NT2/D1 (cell line): ENCODE measurements around the gene ADARB2.

Source experiments
- DNase-seq: peaks from one replicate; pipeline ENCODE4 v3.0.0-alpha.2; 2011; ENCODE audit warnings: low read depth, low spot score
- H3K27me3 ChIP-seq: 2 replicates; pipeline ENCODE4 v1.6.0; 2011; ENCODE audit warnings: mild to moderate bottlenecking; ENCODE audit not compliant: insufficient read length, insufficient read depth
- H3K36me3 ChIP-seq: 2 replicates; pipeline ENCODE4 v1.6.1; 2011; ENCODE audit warnings: mild to moderate bottlenecking, low read length, mixed read lengths; ENCODE audit not compliant: insufficient read depth, insufficient read length
- H3K4me1 ChIP-seq: 2 replicates; pipeline ENCODE4 v1.5.1; 2011; ENCODE audit not compliant: insufficient read depth, insufficient read length
- H3K4me3 ChIP-seq: 2 replicates; pipeline ENCODE4 v1.5.1; 2011; ENCODE audit warnings: low read depth; ENCODE audit not compliant: insufficient read length
- H3K9ac ChIP-seq: 2 replicates; pipeline ENCODE4 v1.6.0; 2011; ENCODE audit warnings: low read depth; ENCODE audit not compliant: insufficient read length
- H3K9me3 ChIP-seq: 2 replicates; pipeline ENCODE4 v1.5.1; 2011; ENCODE audit warnings: mild to moderate bottlenecking, low read length; ENCODE audit not compliant: insufficient read depth
- SUZ12 ChIP-seq: IDR thresholded peaks from 2 replicates; pipeline ENCODE4 v1.6.1; 2011; ENCODE audit not compliant: insufficient read length, insufficient read depth; ENCODE audit errors: extremely low read depth
- YY1 ChIP-seq: IDR thresholded peaks from 2 replicates; pipeline ENCODE4 v1.6.1; 2011; ENCODE audit not compliant: insufficient read length, insufficient read depth
- ZNF274 ChIP-seq: IDR thresholded peaks from 2 replicates; pipeline ENCODE4 v1.6.1; 2011; ENCODE audit warnings: mild to moderate bottlenecking, low read depth, low read length

Gene ADARB2

GRCh38 chr10:1598393-1599153 lies 138.8 kb downstream of the ADARB2 start:
- Histone ChIP-seq H3K36me3 (no peaks in the 10 kb centered on the region), H3K4me3 (no peak overlapping the region), H3K4me1 (no peaks in the 10 kb centered on the region), H3K27me3 (no peaks in the 10 kb centered on the region), H3K9me3 (no peaks in the 10 kb centered on the region), H3K9ac (no peak overlapping the region)
- no peak for DNase-seq
- TF ChIP-seq YY1 (no peak), ZNF274 (no peak), SUZ12 (no peak)

- no peaks in the 10 kb centered on the region for H3K27me3 ChIP-seq
- H3K36me3 ChIP-seq: no peaks in the 10 kb centered on the region
- H3K9ac ChIP-seq: no peak overlapping the region
- no peaks in the 10 kb centered on the region for H3K9me3 ChIP-seq
- TF ChIP-seq YY1 (no peak), ZNF274 (no peak), SUZ12 (no peak)
- no peaks in the 10 kb centered on the region for H3K4me1 ChIP-seq
- H3K4me3 ChIP-seq: no peak overlapping the region
- DNase-seq: no peak
These were observed 139.8 kb downstream of the ADARB2 start for GRCh38 chr10:1597370-1598146.

- no peak overlapping the region for H3K4me3 ChIP-seq
- DNase-seq: no peak
- TF ChIP-seq ZNF274 (no peak), SUZ12 (no peak), YY1 (no peak)
These were observed 140.7 kb downstream of the ADARB2 start for GRCh38 chr10:1596482-1597099.

GRCh38 chr10:1595726-1596125 lies 141.6 kb downstream of the ADARB2 start:
- Histone ChIP-seq H3K27me3 (no peaks in the 10 kb centered on the region), H3K9me3 (no peaks in the 10 kb centered on the region), H3K36me3 (no peaks in the 10 kb centered on the region), H3K9ac (no peak overlapping the region), H3K4me1 (no peaks in the 10 kb centered on the region), H3K4me3 (no peak overlapping the region)
- TF ChIP-seq SUZ12 (no peak), YY1 (no peak), ZNF274 (no peak)
- DNase-seq: no peak

More at GRCh38 chr10:1596482-1597099, 140.7 kb downstream of the ADARB2 start:
- Histone ChIP-seq H3K4me1 (no peaks in the 10 kb centered on the region), H3K36me3 (no peaks in the 10 kb centered on the region), H3K9me3 (no peaks in the 10 kb centered on the region), H3K9ac (no peak overlapping the region), H3K27me3 (no peaks in the 10 kb centered on the region)

DNA sequence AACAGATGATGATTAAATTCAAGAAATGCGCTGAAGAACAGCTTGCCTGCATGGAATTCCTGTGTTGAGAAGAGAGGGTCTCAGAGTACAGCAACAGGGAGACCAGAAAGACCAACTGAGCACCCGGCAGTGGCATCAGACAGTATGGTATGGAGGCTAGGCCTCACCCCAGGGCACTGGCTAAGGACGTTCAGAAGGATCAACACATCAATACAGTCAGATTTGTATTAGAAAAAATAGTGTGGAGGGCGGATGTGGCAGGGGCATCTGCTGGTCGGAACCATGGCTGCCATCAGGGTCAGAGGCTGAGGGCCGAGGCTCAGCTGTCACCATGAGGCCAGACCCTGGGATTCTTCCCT lies 142.1 kb downstream of the ADARB2 start:
- Histone ChIP-seq H3K4me3 (no peak overlapping the region), H3K9me3 (no peaks in the 10 kb centered on the region), H3K27me3 (no peaks in the 10 kb centered on the region), H3K36me3 (no peaks in the 10 kb centered on the region), H3K4me1 (no peaks in the 10 kb centered on the region), H3K9ac (no peak overlapping the region)
- no peak for DNase-seq
- TF ChIP-seq YY1 (no peak), ZNF274 (no peak), SUZ12 (no peak)

- Histone ChIP-seq H3K36me3 (no peaks in the 10 kb centered on the region), H3K27me3 (no peaks in the 10 kb centered on the region), H3K4me3 (no peak overlapping the region), H3K4me1 (no peaks in the 10 kb centered on the region), H3K9me3 (no peaks in the 10 kb centered on the region), H3K9ac (no peak overlapping the region)
- TF ChIP-seq ZNF274 (no peak), YY1 (no peak), SUZ12 (no peak)
- DNase-seq: no peak
These were observed 142.7 kb downstream of the ADARB2 start for GRCh38 chr10:1594372-1595241.
